ENCODE results near the gene NUP93.

The NUP93 gene

DNA sequence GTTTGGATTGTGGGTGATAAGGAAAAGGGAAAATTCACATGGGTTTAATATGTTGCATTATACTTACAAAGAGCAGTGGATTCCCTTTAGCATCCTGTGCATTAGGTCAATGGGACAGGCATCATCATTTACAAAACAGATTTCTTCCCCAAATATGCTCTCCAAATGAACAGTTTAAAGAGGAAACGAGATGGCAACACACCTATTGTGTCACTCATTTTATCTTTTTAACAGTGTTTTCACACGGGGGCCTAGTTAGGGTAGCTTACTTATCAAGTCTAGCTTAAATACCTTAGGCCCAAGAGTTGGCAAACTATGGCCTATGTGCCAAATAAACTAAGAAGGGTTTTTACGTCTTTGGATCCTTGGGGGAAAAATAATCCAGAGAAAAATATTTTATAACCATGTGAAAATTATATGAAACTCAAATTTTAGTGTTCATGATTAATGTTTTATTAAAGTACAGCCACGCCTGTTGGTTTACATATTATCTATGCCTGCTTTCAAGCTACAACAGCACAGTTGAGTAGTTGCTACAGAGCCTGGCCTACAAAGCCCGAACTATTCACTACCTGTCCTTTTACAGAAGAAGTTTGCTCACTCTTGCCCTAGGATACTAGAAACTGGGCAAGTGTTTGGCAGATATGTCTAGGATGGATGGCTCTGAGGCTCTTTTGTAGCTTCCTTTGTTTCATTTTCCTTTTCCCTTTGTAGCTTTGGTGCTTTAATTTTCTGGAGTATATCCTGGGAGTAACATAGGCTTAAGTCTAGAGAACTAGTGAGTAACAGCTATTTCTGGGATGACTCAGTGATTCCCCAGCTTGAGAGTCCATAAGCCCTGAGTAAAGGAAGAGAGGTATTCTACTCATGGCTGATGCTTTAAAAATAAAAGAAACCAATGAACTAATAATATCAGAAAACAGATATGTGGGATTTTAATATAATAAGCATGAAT lies 12.4 kb downstream of the NUP93 start:
- H3K27ac Mint-ChIP-seq, result no peak overlapping the region
- H3K4me1 Mint-ChIP-seq, result peaks cover 9% of the 10 kb centered on the region
- H3K36me3 Mint-ChIP-seq, result peaks cover 5% of the 10 kb centered on the region
- CTCF ChIA-PET, result interaction anchor here (1.0 kb wide), 1 partner anchor 87 kb away, joined by 3 read pairs; no protein-coding TSS in a partner anchor
- DNase-seq, result no peak
- H3K27me3 Mint-ChIP-seq, result no peaks in the 10 kb centered on the region
- H3K4me3 Mint-ChIP-seq, result no peak overlapping the region
- H3K9me3 Mint-ChIP-seq, result no peaks in the 10 kb centered on the region

DNA sequence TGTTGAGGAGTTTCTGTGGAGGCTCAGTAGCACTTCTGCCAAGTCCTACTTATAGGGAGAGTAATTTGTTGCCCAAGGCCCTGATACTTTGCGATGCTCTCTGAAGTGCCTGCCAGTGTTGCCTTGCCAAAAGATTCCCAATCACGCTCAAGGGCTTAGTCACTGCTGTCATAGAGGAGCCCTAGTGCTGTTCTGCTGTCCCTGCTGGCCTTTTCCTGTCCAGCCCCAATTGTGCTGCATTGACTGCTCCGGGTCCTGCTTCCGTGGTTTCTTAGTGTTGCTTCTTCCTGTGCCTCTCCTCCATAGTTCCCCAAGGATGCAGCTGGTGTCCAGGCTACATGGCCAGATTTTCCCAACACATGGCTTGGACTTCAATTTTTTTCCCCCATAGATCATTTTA lies 13.9 kb downstream of the NUP93 start:
- peaks cover 8% of the 10 kb centered on the region for H3K36me3 Mint-ChIP-seq
- no peak overlapping the region for H3K4me3 Mint-ChIP-seq
- CTCF ChIA-PET, result no interaction called here
- H3K4me1 Mint-ChIP-seq, result peaks cover 7% of the 10 kb centered on the region
- H3K27me3 Mint-ChIP-seq, result no peaks in the 10 kb centered on the region
- no peak overlapping the region for H3K27ac Mint-ChIP-seq
- H3K9me3 Mint-ChIP-seq, result no peaks in the 10 kb centered on the region
- no peak for DNase-seq

DNA sequence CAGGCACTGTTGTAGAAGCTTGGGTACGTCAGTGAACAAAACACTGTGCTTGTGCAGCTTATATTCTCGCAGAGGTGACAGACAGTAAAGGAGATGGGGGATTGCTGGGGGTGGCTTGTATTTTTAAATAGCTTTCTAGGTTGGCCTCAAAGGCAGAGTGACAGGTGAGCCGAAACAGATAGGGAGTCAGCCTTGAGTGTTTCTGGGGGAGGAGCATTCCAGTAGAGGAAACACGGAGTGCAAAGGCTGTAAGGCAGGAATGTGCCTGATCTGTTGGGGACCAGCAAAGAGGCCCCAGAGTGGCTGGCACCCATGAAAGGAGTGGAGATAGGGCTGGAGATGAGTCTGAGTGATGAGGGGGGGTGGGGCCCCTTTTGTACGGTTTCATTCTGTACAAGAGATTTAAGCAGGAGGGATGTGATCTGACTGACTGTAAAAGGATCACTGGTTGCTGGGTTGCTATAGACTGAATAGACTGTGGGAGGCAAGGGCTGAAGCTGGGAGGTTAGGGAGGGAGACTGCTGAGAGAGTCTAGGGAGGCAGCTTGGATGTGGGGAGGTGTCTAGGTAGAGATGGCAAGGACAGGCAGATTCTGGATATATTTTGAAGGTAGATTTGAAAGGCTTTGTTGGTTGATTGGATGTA lies 15.2 kb downstream of the NUP93 start:
- Mint-ChIP-seq H3K4me1 (peaks cover 9% of the 10 kb centered on the region), H3K4me3 (no peak overlapping the region), H3K9me3 (no peaks in the 10 kb centered on the region), H3K36me3 (peaks cover 15% of the 10 kb centered on the region), H3K27ac (no peak overlapping the region), H3K27me3 (no peaks in the 10 kb centered on the region)
- CTCF ChIA-PET, result no interaction called here
- DNase-seq, result no peak

DNA sequence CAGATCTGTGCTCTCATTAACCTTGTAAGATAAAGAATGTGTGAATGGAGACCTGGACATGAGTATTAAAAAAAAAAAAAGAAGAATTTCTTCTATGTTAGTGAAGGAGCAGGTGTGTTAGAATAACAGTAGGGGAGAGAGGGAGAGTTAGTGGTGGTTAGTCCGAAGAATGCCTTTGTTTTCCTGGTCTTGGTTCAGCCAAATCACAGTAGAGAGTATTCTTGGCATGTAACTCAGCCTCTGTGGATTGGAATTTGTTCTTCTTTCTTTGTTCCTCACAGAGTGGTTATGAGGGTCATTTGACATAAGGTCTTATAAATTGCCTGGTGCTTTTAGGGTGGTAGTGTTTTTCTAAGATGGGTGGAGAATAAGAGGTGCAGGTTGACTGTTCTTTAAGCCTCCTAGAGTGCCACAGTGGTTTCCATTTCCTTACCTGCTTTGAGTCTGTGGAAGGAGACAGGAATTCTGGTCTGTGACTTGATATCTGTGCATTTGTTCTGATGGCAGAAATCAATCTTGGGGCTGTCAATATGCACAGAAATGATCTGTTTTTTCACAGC lies 17.6 kb downstream of the NUP93 start:
- no peak overlapping the region for H3K4me3 Mint-ChIP-seq
- CTCF ChIA-PET, result no interaction called here
- H3K4me1 Mint-ChIP-seq, result peaks cover 4% of the 10 kb centered on the region
- no peaks in the 10 kb centered on the region for H3K27me3 Mint-ChIP-seq
- no peak for DNase-seq
- no peak overlapping the region for H3K27ac Mint-ChIP-seq
- no peaks in the 10 kb centered on the region for H3K9me3 Mint-ChIP-seq
- peaks cover 22% of the 10 kb centered on the region for H3K36me3 Mint-ChIP-seq

DNA sequence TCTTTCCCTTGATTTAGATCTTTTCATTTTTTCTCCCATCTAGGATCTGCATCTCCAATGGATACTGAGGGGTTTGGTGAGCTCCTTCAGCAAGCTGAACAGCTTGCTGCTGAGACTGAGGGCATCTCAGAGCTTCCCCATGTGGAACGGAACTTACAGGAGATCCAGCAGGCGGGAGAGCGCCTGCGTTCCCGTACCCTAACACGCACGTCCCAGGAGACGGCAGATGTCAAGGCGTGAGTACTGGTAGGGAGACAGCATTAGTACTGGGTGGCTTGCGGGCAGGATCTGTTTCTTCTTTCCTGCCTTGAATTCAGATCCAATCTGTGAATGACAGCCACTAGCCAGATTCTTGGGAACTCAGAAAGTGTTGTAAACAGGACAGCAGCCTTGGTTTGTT lies 18.3 kb downstream of the NUP93 start:
- CTCF ChIA-PET, result no interaction called here
- no peak overlapping the region for H3K27ac Mint-ChIP-seq
- peaks cover 23% of the 10 kb centered on the region for H3K36me3 Mint-ChIP-seq
- no peaks in the 10 kb centered on the region for H3K9me3 Mint-ChIP-seq
- H3K27me3 Mint-ChIP-seq, result no peaks in the 10 kb centered on the region
- no peak for DNase-seq
- H3K4me1 Mint-ChIP-seq, result peaks cover 3% of the 10 kb centered on the region
- no peak overlapping the region for H3K4me3 Mint-ChIP-seq

DNA sequence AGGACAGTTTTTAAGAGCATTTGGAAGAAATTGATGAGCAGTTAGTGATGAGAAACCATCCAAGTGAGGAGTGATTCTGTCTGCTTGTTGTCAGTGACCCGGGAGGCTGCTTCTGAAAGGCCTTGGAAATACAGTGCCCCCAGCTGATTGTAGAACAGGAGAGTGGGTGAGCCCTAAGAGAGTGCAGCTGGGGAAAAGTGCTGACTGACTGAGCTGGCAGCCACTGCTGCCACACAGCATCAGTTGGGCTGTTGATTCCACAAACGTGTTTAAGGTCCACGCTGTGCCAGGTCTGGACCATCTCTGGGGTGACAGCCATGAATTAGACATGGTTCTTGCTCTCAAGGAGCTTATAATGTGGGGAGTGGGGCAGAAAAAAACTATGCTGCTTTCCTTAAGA lies 18.9 kb downstream of the NUP93 start:
- Mint-ChIP-seq H3K27me3 (no peaks in the 10 kb centered on the region), H3K36me3 (peaks cover 29% of the 10 kb centered on the region), H3K4me1 (peaks cover 3% of the 10 kb centered on the region), H3K9me3 (peaks cover 2% of the 10 kb centered on the region), H3K4me3 (no peak overlapping the region), H3K27ac (no peak overlapping the region)
- CTCF ChIA-PET, result interaction anchor here (0.9 to 1.1 kb wide), 2 partner anchors 16 to 29 kb away, joined by 3 read pairs; no protein-coding TSS in a partner anchor
- no peak for DNase-seq

DNA sequence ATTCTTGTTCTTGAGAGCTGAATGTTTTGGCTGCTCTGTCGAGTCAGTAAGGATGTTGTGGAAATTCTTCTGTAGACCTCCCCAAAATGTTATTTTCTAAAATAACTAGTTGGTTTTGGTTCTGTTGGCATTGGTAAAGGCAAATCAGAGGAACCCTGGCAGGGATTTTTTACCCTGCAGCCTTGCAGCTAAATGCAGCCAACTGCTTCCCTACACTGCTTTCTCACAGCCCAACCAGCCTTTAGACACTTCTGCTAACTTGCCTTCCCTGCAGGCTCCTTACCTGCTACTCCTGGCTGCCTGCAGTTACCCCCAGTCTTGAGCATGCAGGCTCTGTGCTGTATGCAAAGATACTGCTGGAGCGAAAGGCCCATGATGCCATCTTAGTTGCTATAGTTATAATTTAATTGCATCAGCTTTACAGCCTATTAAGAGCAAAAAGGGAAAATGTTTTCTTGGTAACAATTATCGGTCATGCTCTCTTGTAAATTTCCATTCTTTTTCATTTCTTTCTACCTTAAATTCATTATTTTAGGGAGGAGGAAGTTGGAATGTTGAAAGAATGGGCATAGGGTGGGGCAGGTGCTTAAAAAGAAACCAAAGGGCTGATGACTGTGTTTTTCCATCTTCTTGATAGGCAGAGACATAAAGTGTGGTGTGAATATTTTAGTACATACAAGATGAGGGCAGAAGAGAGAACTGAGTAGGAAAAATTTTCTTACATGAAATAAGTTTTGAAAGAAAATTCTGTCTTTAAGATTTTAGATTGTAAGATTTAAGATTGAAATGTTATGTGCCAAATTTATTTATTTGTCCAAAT lies 20.0 kb downstream of the NUP93 start:
- Mint-ChIP-seq H3K36me3 (peaks cover 39% of the 10 kb centered on the region), H3K4me1 (peaks cover 3% of the 10 kb centered on the region), H3K27me3 (no peaks in the 10 kb centered on the region), H3K9me3 (peaks cover 7% of the 10 kb centered on the region), H3K27ac (no peak overlapping the region), H3K4me3 (no peak overlapping the region)
- no peak for DNase-seq
- CTCF ChIA-PET, result interaction anchor here (0.9 to 1.1 kb wide), 2 partner anchors 15 to 30 kb away, joined by 3 read pairs; no protein-coding TSS in a partner anchor

DNA sequence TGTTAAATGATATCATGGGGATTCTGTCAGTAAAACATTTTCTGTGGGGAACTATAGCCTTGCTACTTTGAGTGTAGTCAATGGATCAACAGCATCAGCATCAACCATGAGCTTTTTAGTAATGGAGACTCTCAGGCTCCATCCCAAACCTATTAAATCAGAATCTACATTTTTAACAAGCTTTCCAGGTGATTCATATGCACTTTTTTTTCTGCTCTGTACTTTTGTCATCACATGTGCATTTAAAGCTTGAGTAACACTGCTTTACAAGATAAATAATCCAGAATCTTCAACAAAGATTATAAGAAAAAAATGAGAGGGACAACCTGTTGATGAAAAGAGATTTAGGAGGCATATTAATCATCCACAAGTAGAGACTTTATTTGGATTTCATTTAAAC lies 23.5 kb downstream of the NUP93 start:
- Mint-ChIP-seq H3K9me3 (peaks cover 10% of the 10 kb centered on the region), H3K4me3 (no peak overlapping the region), H3K4me1 (peaks cover 3% of the 10 kb centered on the region), H3K27me3 (no peaks in the 10 kb centered on the region), H3K27ac (no peak overlapping the region), H3K36me3 (peaks cover 44% of the 10 kb centered on the region)
- CTCF ChIA-PET, result interaction anchor here (0.5 kb wide), 1 partner anchor 16 kb away, joined by 3 read pairs; no protein-coding TSS in a partner anchor
- DNase-seq, result no peak

DNA sequence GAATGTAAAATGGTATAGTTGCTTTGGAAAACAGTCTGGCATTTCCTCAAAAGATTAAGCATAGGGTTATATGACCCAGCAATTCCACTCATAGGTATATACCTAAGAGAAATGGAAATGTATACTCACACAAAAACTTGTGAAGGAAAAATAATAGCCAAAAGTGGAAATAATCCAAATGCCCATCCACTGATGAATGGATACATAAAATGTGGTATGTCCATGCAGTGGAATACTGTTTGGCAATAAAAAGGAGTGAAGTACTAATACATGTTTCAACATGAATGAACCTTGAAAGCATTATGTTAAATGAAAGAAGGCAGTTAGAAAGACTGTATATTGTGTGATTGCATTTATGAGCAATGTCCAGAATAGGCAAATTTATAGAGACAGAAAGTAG lies 25.1 kb downstream of the NUP93 start:
- Mint-ChIP-seq H3K4me1 (peaks cover 5% of the 10 kb centered on the region), H3K36me3 (peaks cover 43% of the 10 kb centered on the region), H3K27me3 (no peaks in the 10 kb centered on the region), H3K9me3 (peaks cover 10% of the 10 kb centered on the region), H3K4me3 (no peak overlapping the region), H3K27ac (no peak overlapping the region)
- DNase-seq, result no peak
- CTCF ChIA-PET, result no interaction called here

DNA sequence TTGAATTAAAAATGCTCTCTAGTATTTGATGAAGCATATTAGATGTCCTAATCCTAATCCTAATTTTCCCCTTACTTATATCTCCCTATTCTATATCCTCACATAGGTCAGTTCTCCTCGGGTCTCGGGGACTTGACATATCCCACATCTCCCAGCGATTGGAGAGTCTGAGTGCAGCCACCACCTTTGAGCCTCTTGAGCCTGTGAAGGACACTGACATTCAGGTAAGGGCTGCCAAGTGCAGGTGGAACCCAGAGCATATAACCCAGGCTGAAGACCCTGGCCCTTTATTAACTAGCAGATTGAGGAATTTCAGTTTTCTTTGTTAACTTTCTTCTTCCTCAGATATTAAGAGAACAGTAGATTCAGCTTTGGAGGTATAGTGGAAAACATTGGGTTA lies 28.5 kb downstream of the NUP93 start:
- DNase-seq, result no peak
- H3K9me3 Mint-ChIP-seq, result peaks cover 10% of the 10 kb centered on the region
- no peaks in the 10 kb centered on the region for H3K27me3 Mint-ChIP-seq
- CTCF ChIA-PET, result no interaction called here
- H3K4me3 Mint-ChIP-seq, result no peak overlapping the region
- peaks cover 43% of the 10 kb centered on the region for H3K36me3 Mint-ChIP-seq
- no peak overlapping the region for H3K27ac Mint-ChIP-seq
- peaks cover 4% of the 10 kb centered on the region for H3K4me1 Mint-ChIP-seq

DNA sequence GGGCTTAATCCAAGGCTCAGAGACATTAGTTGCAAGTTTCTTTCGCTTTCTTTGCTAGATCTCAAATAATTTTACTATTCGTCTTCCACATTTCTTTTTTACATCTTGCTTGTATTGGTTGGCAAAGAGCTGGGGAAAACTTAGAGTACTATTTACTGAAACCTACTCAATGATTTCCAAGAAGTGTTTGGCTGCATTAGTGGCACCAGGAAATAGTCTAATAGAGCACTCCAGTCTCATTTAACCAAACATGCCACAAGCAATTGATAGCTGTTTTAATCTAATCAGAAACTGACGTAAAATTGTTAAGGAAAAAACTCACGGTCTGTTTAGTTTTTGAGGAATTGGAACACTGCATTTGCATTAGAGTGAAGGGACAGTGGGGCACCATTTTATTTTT lies 29.0 kb downstream of the NUP93 start:
- H3K4me1 Mint-ChIP-seq, result peaks cover 7% of the 10 kb centered on the region
- CTCF ChIA-PET, result no interaction called here
- no peak overlapping the region for H3K27ac Mint-ChIP-seq
- no peak overlapping the region for H3K4me3 Mint-ChIP-seq
- H3K27me3 Mint-ChIP-seq, result no peaks in the 10 kb centered on the region
- peaks cover 7% of the 10 kb centered on the region for H3K9me3 Mint-ChIP-seq
- peaks cover 42% of the 10 kb centered on the region for H3K36me3 Mint-ChIP-seq
- no peak for DNase-seq

DNA sequence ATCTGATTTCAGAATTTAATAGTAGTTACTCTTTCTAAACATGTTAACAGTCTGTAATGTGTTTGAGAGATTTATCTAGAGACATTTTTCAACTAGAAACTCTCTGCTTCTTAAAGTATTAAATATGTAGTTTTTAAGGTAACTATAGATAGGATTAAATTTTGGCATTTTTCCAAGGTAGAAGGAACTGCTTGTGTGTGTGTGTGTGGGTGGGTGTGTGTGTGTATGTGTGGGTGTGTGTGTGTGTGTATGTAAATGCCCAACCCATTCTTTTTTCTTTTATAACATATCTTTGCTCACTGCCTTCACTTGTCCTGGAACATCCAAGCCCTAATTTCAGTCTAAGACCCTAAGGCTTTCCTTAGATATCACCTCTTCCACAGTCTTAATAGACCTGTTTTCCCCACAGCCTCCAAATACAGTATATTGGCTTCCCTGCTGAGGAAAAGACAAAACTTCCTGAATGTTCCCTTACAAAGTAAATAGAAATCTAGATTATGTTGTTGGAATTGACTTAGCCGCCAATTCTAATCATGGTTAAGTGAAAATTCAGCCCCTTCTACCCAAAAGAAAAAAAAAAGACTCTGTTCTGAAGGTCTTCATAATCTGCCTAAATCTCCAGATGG lies 33.5 kb downstream of the NUP93 start:
- peaks cover 29% of the 10 kb centered on the region for H3K36me3 Mint-ChIP-seq
- H3K9me3 Mint-ChIP-seq, result no peaks in the 10 kb centered on the region
- H3K27ac Mint-ChIP-seq, result no peak overlapping the region
- DNase-seq, result no peak
- H3K27me3 Mint-ChIP-seq, result no peaks in the 10 kb centered on the region
- H3K4me1 Mint-ChIP-seq, result peaks cover 18% of the 10 kb centered on the region
- CTCF ChIA-PET, result no interaction called here
- no peak overlapping the region for H3K4me3 Mint-ChIP-seq

DNA sequence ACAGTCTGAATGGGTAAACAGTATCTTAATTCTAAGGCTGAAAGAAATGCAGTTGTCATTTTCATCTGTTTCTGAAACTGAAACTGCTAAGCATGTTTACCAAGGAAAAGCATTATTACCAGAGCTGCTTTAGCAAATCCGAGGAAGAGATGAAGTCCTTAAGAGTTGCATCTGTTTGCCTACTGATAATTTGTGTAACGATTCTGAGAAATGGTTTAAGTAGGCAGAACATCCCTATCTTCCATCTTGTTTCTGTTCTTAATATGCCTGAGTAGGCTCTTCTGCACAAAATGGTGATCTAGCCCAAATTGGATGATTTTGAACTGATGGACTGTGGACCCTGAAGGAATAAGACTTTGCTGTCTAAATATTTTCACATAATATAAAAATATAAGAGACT lies 34.9 kb downstream of the NUP93 start:
- no peak overlapping the region for H3K4me3 Mint-ChIP-seq
- no peaks in the 10 kb centered on the region for H3K27me3 Mint-ChIP-seq
- H3K9me3 Mint-ChIP-seq, result no peaks in the 10 kb centered on the region
- peaks cover 14% of the 10 kb centered on the region for H3K4me1 Mint-ChIP-seq
- H3K27ac Mint-ChIP-seq, result peak overlapping the region; percentile 71
- peaks cover 20% of the 10 kb centered on the region for H3K36me3 Mint-ChIP-seq
- DNase-seq, result no peak
- CTCF ChIA-PET, result interaction anchor here (1.0 kb wide), 1 partner anchor 16 kb away, joined by 3 read pairs; no protein-coding TSS in a partner anchor
